ENCODE results near the gene PCDH1. TPM values are rescaled to one million over a fixed set of nuclear protein-coding genes. Genes with fewer than 3 reads are reported as not detected.

Gene PCDH1
- total and polyA plus RNA-seq, 4 experiments from 2014 or later, result not detected

DNA sequence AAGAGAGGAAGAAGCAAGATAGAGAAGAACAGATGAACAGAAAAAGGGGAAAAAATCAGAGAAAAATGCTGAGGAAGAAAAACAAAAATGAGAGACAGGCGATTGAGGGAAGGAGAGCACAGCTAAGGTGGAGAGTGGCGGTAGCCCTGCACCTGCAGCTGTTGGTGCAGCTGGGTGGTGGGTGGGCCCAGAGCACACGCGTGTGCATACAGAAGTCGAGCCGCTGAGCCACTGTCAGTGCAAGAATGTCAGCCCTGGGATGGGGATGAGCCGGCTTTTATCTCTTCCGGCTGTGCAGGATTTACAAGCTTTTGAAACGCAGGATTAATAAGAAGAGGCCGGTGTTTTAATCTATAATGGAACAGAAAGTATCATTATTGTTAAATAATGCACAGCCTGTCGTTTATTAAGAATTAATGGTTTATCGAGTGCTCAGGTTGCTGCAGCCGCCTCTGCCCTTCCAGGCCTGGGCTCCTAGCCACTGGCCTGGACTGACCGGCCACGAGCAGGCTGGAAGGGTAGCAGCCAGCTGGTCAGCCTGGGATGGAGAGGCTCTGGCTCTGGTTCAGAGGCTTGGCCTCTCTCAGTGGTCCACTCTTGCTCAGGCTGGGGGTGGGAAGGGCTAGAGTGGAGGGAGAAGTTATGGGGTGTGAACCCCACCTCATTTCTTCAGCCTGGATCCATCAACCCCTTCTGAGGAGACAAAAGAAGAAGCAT lies 68.7 kb downstream of the PCDH1 start:
- H3K27me3 ChIP-seq (ENCODE audit: insufficient read depth, low read length), result peaks cover 23% of the 10 kb centered on the region
- Mint-ChIP-seq H3K27me3 (peaks cover 34 to 72% of the 10 kb centered on the region in 2 donors), H3K36me3 (no peaks in the 10 kb centered on the region), H3K27ac (no peak overlapping the region), H3K9me3 (no peaks in the 10 kb centered on the region), H3K4me3 (no peak overlapping the region), H3K4me1 (peaks cover 0 to 3% (median under 1%) of the 10 kb centered on the region in 4 donors)
- no peak overlapping the region for H3K4me3 ChIP-seq (ENCODE audit: low read length in 2 of 2)
- H3K36me3 ChIP-seq (ENCODE audit: insufficient read depth, low read length), result no peaks in the 10 kb centered on the region
- H3K9me3 ChIP-seq (ENCODE audit: control insufficient read depth in 1 of 2, low read length in 2 of 2), result no peaks in the 10 kb centered on the region
- intact Hi-C loops (cut with micrococcal nuclease), result loop anchor here (2.0 kb wide), 1 partner anchor 69 kb away; the partner anchor contains the start of gene PCDH1
- no peak for DNase-seq
- no peaks in the 10 kb centered on the region for H3K4me1 ChIP-seq (ENCODE audit: insufficient read depth, low read length)
- CTCF ChIA-PET (ENCODE audit: partially characterized antibody), result interaction anchor here (1.3 to 2.3 kb wide), 3 partner anchors 8 to 117 kb away, joined by 3 to 12 read pairs (median 6); no protein-coding TSS in a partner anchor
- POLR2A ChIA-PET (ENCODE audit: partially characterized antibody), result interaction anchor here (1.0 kb wide), 1 partner anchor 69 kb away, joined by 3 read pairs; the partner anchor contains the start of gene PCDH1
- no peak overlapping the region for H3K27ac ChIP-seq (ENCODE audit: low read depth, low read length)

DNA sequence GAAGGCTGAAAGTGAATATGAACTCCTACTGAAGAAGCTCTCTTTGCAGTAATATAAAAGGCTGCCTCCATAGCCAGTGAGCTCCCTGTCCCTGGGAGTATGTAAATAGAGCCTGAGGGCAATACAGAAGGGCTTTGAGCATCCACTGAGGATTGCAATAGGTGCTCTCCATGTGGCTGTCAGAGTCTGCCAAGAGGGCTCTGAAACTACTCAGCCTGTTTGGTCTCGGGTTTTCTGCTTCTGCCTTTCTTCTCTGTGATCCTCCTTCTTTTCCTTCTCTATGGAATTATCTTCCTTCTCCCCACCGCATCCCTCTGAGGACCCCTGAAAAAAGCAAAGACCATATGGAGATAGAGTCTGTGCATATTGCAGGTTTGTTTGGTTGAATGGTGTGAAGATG lies 69.4 kb downstream of the PCDH1 start:
- no peaks in the 10 kb centered on the region for H3K9me3 ChIP-seq (ENCODE audit: control insufficient read depth in 1 of 2, low read length in 2 of 2)
- ChIA-PET CTCF (ENCODE audit: partially characterized antibody) (interaction anchor here (0.8 to 2.3 kb wide), 5 partner anchors 8 to 144 kb away, joined by 3 to 12 read pairs (median 3); no protein-coding TSS in a partner anchor), POLR2A (ENCODE audit: partially characterized antibody) (no interaction called here)
- no peak overlapping the region for H3K27ac Mint-ChIP-seq
- H3K4me3 ChIP-seq (ENCODE audit: low read length in 2 of 2), result no peak overlapping the region
- intact Hi-C loops (cut with micrococcal nuclease), result no loop called here
- H3K4me1 Mint-ChIP-seq, result peaks cover 0 to 3% (median under 1%) of the 10 kb centered on the region in 4 donors
- H3K4me1 ChIP-seq (ENCODE audit: insufficient read depth, low read length), result no peaks in the 10 kb centered on the region
- H3K4me3 Mint-ChIP-seq, result no peak overlapping the region
- H3K27me3 Mint-ChIP-seq, result peaks cover 37 to 78% of the 10 kb centered on the region in 2 donors
- H3K36me3 ChIP-seq (ENCODE audit: insufficient read depth, low read length), result no peaks in the 10 kb centered on the region
- DNase-seq, result no peak
- H3K36me3 Mint-ChIP-seq, result no peaks in the 10 kb centered on the region
- no peaks in the 10 kb centered on the region for H3K9me3 Mint-ChIP-seq
- no peak overlapping the region for H3K27ac ChIP-seq (ENCODE audit: low read depth, low read length)
- H3K27me3 ChIP-seq (ENCODE audit: insufficient read depth, low read length), result peaks cover 23% of the 10 kb centered on the region

- no peak overlapping the region for H3K27ac Mint-ChIP-seq
- no peaks in the 10 kb centered on the region for H3K9me3 ChIP-seq (ENCODE audit: control insufficient read depth in 1 of 2, low read length in 2 of 2)
- H3K27me3 Mint-ChIP-seq, result peaks cover 39 to 76% of the 10 kb centered on the region in 2 donors
- H3K4me1 Mint-ChIP-seq, result peaks cover 0 to 3% (median under 1%) of the 10 kb centered on the region in 4 donors
- no peak overlapping the region for H3K4me3 ChIP-seq (ENCODE audit: low read length in 2 of 2)
- H3K27me3 ChIP-seq (ENCODE audit: insufficient read depth, low read length), result peaks cover 26% of the 10 kb centered on the region
- H3K4me1 ChIP-seq (ENCODE audit: insufficient read depth, low read length), result no peaks in the 10 kb centered on the region
- H3K36me3 ChIP-seq (ENCODE audit: insufficient read depth, low read length), result no peaks in the 10 kb centered on the region
- no peaks in the 10 kb centered on the region for H3K9me3 Mint-ChIP-seq
- H3K36me3 Mint-ChIP-seq, result no peaks in the 10 kb centered on the region
- CTCF ChIA-PET (ENCODE audit: partially characterized antibody), result interaction anchor here (1.3 to 2.3 kb wide), 3 partner anchors 9 to 73 kb away, joined by 3 to 12 read pairs (median 3); no protein-coding TSS in a partner anchor
- POLR2A ChIA-PET (ENCODE audit: partially characterized antibody), result no interaction called here
- no peak overlapping the region for H3K4me3 Mint-ChIP-seq
- intact Hi-C loops (cut with micrococcal nuclease), result no loop called here
- DNase-seq, result no peak
- no peak overlapping the region for H3K27ac ChIP-seq (ENCODE audit: low read depth, low read length)
Measured at GRCh38 chr5:141807732-141808131, 70.5 kb downstream of the PCDH1 start.

DNA sequence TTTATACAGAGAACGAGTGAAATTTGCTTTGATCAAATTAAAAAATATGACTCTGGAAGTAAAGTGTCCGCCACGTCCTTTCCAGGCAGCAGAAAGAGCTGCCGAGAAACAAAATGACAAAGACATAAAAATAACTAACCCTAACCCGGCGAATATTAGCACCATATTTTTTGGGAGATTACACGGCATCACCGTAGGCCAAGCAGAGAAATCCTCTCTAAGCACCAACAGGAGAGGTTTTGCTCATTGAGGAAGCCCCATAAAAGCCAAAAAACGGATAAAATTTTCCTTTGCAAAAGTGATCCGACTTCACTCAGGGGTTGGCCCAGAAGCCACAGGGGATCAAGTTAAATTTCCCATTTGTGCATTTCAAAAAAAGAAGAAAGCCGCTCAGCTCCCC lies 70.9 kb downstream of the PCDH1 start:
- no peak overlapping the region for H3K4me3 Mint-ChIP-seq
- ChIA-PET CTCF (ENCODE audit: partially characterized antibody) (interaction anchor here (1.1 to 2.3 kb wide), 3 partner anchors 10 to 21 kb away, joined by 3 to 12 read pairs (median 3); no protein-coding TSS in a partner anchor), POLR2A (ENCODE audit: partially characterized antibody) (no interaction called here)
- Histone ChIP-seq H3K36me3 (ENCODE audit: insufficient read depth, low read length) (no peaks in the 10 kb centered on the region), H3K4me3 (ENCODE audit: low read length in 2 of 2) (no peak overlapping the region), H3K9me3 (ENCODE audit: control insufficient read depth in 1 of 2, low read length in 2 of 2) (no peaks in the 10 kb centered on the region), H3K4me1 (ENCODE audit: insufficient read depth, low read length) (no peaks in the 10 kb centered on the region), H3K27ac (ENCODE audit: low read depth, low read length) (no peak overlapping the region), H3K27me3 (ENCODE audit: insufficient read depth, low read length) (peaks cover 23% of the 10 kb centered on the region)
- intact Hi-C loops (cut with micrococcal nuclease), result no loop called here
- no peak overlapping the region for H3K27ac Mint-ChIP-seq
- H3K9me3 Mint-ChIP-seq, result no peaks in the 10 kb centered on the region
- H3K27me3 Mint-ChIP-seq, result peaks cover 40 to 72% of the 10 kb centered on the region in 2 donors
- no peak for DNase-seq
- H3K36me3 Mint-ChIP-seq, result no peaks in the 10 kb centered on the region
- peaks cover 0 to 3% (median under 1%) of the 10 kb centered on the region in 4 donors for H3K4me1 Mint-ChIP-seq

DNA sequence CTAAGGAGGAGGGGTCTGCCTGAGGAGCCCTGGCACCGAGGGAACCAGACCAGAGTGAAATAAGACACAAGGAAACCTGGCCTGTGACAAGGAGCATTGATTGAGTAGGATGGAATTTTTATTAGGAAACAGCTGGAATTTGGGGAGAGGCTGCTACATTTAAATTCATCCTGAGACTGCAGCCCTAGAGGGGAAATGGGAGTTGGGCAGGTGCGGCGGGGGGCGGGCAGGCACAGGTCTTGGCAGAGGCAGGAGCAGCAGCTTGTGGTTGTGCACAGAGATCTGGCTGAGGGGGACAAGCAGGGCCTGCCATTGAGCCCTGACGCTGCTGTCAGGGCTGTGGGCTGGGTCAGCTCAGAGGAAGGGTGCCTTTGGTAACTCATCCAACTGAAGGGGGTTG lies 71.6 kb downstream of the PCDH1 start:
- Histone ChIP-seq H3K27me3 (ENCODE audit: insufficient read depth, low read length) (peaks cover 22% of the 10 kb centered on the region), H3K4me1 (ENCODE audit: insufficient read depth, low read length) (no peaks in the 10 kb centered on the region), H3K9me3 (ENCODE audit: control insufficient read depth in 1 of 2, low read length in 2 of 2) (no peaks in the 10 kb centered on the region), H3K27ac (ENCODE audit: low read depth, low read length) (no peak overlapping the region), H3K36me3 (ENCODE audit: insufficient read depth, low read length) (no peaks in the 10 kb centered on the region), H3K4me3 (ENCODE audit: low read length in 2 of 2) (no peak overlapping the region)
- POLR2A ChIA-PET (ENCODE audit: partially characterized antibody), result no interaction called here
- CTCF ChIA-PET (ENCODE audit: partially characterized antibody), result interaction anchor here (1.1 kb wide), 1 partner anchor 13 kb away, joined by 3 read pairs; no protein-coding TSS in a partner anchor
- no peak overlapping the region for H3K4me3 Mint-ChIP-seq
- intact Hi-C loops (cut with micrococcal nuclease), result no loop called here
- no peak for DNase-seq
- no peaks in the 10 kb centered on the region for H3K36me3 Mint-ChIP-seq
- H3K27ac Mint-ChIP-seq, result no peak overlapping the region
- peaks cover 0 to 3% (median under 1%) of the 10 kb centered on the region in 4 donors for H3K4me1 Mint-ChIP-seq
- H3K9me3 Mint-ChIP-seq, result no peaks in the 10 kb centered on the region
- H3K27me3 Mint-ChIP-seq, result peaks cover 40 to 69% of the 10 kb centered on the region in 2 donors

- DNase-seq, result no peak
- POLR2A ChIA-PET (ENCODE audit: partially characterized antibody), result no interaction called here
- Mint-ChIP-seq H3K27me3 (peaks cover 35 to 63% of the 10 kb centered on the region in 2 donors), H3K36me3 (no peaks in the 10 kb centered on the region), H3K4me3 (no peak overlapping the region), H3K27ac (no peak overlapping the region), H3K9me3 (no peaks in the 10 kb centered on the region), H3K4me1 (peaks cover 0 to 1% (median under 1%) of the 10 kb centered on the region in 4 donors)
- H3K4me1 ChIP-seq (ENCODE audit: insufficient read depth, low read length), result no peaks in the 10 kb centered on the region
- no peak overlapping the region for H3K27ac ChIP-seq (ENCODE audit: low read depth, low read length)
- no peak overlapping the region for H3K4me3 ChIP-seq (ENCODE audit: low read length in 2 of 2)
- H3K9me3 ChIP-seq (ENCODE audit: control insufficient read depth in 1 of 2, low read length in 2 of 2), result no peaks in the 10 kb centered on the region
- H3K36me3 ChIP-seq (ENCODE audit: insufficient read depth, low read length), result no peaks in the 10 kb centered on the region
- CTCF ChIA-PET (ENCODE audit: partially characterized antibody), result interaction anchor here (1.1 to 1.2 kb wide), 3 partner anchors 13 to 114 kb away, joined by 3 to 4 read pairs (median 3); no protein-coding TSS in a partner anchor
- peaks cover 17% of the 10 kb centered on the region for H3K27me3 ChIP-seq (ENCODE audit: insufficient read depth, low read length)
- intact Hi-C loops (cut with micrococcal nuclease), result no loop called here
Measured at GRCh38 chr5:141805874-141806595, 72.2 kb downstream of the PCDH1 start.

DNA sequence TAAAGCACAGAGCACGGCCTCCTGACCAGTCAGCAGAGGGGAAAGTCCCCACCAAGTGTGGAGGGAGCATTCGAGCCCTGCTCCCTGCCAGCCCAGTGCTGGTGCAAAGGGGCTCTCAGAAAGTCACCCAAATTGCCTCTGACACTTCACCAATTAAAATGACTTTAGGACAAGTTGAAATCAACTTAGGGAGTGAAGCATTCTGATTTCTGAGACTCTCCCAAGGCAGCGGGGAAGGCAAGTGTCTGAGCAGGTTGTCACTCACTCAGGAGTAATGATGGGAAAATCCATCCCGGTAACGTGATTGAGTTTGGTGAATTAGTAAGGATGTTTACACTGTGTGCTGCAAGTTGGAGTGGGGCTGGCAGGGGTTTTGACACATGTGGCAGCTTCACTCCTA lies 73.7 kb downstream of the PCDH1 start:
- H3K4me3 Mint-ChIP-seq, result no peak overlapping the region
- Histone ChIP-seq H3K9me3 (ENCODE audit: control insufficient read depth in 1 of 2, low read length in 2 of 2) (no peaks in the 10 kb centered on the region), H3K36me3 (ENCODE audit: insufficient read depth, low read length) (no peaks in the 10 kb centered on the region), H3K4me1 (ENCODE audit: insufficient read depth, low read length) (peaks cover 4% of the 10 kb centered on the region), H3K4me3 (ENCODE audit: low read length in 2 of 2) (no peak overlapping the region), H3K27ac (ENCODE audit: low read depth, low read length) (no peak overlapping the region), H3K27me3 (ENCODE audit: insufficient read depth, low read length) (peaks cover 17% of the 10 kb centered on the region)
- peaks cover 0 to 4% (median 1%) of the 10 kb centered on the region in 4 donors for H3K4me1 Mint-ChIP-seq
- H3K27ac Mint-ChIP-seq, result no peak overlapping the region
- H3K27me3 Mint-ChIP-seq, result peaks cover 31 to 50% of the 10 kb centered on the region in 2 donors
- no peak for DNase-seq
- CTCF ChIA-PET (ENCODE audit: partially characterized antibody), result interaction anchor here (1.5 to 1.8 kb wide), 2 partner anchors 10 to 157 kb away, joined by 3 to 5 read pairs; no protein-coding TSS in a partner anchor
- intact Hi-C loops (cut with micrococcal nuclease), result no loop called here
- H3K36me3 Mint-ChIP-seq, result no peaks in the 10 kb centered on the region
- no peaks in the 10 kb centered on the region for H3K9me3 Mint-ChIP-seq
- POLR2A ChIA-PET (ENCODE audit: partially characterized antibody), result interaction anchor here (0.9 kb wide), 1 partner anchor 9 kb away, joined by 3 read pairs; no protein-coding TSS in a partner anchor

Measured in CD4-positive, alpha-beta memory T cell (primary cell).